IgD-negative memory B cell (primary cell): ENCODE data around the gene ELL2. TPM values are rescaled to one million over a fixed set of nuclear protein-coding genes. Genes with fewer than 3 reads are reported as not detected.

Experiments
- H3K27ac Mint-ChIP-seq, 3 donors: one replicate each; pipeline ENCODE4 v1.8.0; 2020 to 2022; ENCODE audit warnings: mild to moderate bottlenecking in 3 of 3, mixed read lengths in 3 of 3, moderate library complexity in 1 of 3
- H3K27me3 Mint-ChIP-seq: one replicate; pipeline ENCODE4 v1.8.0; 2021; ENCODE audit warnings: mixed read lengths
- H3K36me3 Mint-ChIP-seq: one replicate; pipeline ENCODE4 v1.8.0; 2020; ENCODE audit warnings: mild to moderate bottlenecking, mixed read lengths
- H3K4me1 Mint-ChIP-seq, 3 donors: one replicate each; pipeline ENCODE4 v1.8.0; 2020 to 2022; ENCODE audit warnings: mixed read lengths in 3 of 3, mild to moderate bottlenecking in 1 of 3
- H3K4me3 Mint-ChIP-seq, 4 donors: one replicate each; pipeline ENCODE4 v1.8.0; 2020 to 2022; ENCODE audit warnings: mild to moderate bottlenecking in 4 of 4, mixed read lengths in 4 of 4, moderate library complexity in 3 of 4
- H3K9me3 Mint-ChIP-seq, 3 donors: one replicate each; pipeline ENCODE4 v1.8.0; 2020 to 2021; ENCODE audit warnings: mixed read lengths in 3 of 3, mild to moderate bottlenecking in 1 of 3
- polyA plus RNA-seq: library from polyadenylated mRNA; unstranded; fragments of 300-500 nt; fragmentation: Illumina TruSeq; gene quantifications from one replicate; pipeline ENCODE4 v1.2.3, GENCODE V29; 2021

The ELL2 gene
- polyA plus RNA-seq, 1 donor from 2014 or later = 9.9 TPM

DNA sequence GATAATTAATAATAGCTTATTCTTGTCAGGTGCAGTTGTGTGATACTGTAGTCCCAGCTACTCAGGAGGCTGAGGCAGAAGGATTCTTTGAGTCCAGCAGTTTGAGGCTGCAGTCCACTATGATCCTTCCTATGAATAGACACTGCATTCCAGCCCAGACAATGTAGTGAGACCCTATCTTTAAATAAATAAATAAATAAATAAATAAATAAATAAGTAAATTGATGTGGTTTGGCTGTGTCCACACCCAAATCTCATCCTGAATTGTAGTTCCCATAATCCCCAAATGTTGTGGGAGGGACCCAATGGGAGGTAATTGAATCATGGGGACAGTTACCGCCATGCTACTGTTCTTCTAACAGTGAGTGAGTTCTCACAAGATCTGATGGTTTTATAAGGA lies 5.6 kb upstream of the ELL2 start:
- no peak overlapping the region for H3K27ac Mint-ChIP-seq
- peaks cover 0 to 6% (median 5%) of the 10 kb centered on the region in 3 donors for H3K4me1 Mint-ChIP-seq
- H3K27me3 Mint-ChIP-seq = no peaks in the 10 kb centered on the region
- H3K36me3 Mint-ChIP-seq = no peaks in the 10 kb centered on the region
- peaks cover 0 to 6% (median 0%) of the 10 kb centered on the region in 3 donors for H3K9me3 Mint-ChIP-seq
- H3K4me3 Mint-ChIP-seq = no peak overlapping the region

GRCh38 chr5:95966005-95966404 lies 4.4 kb upstream of the ELL2 start:
- H3K27me3 Mint-ChIP-seq = no peaks in the 10 kb centered on the region
- no peaks in the 10 kb centered on the region for H3K36me3 Mint-ChIP-seq
- H3K4me3 Mint-ChIP-seq = no peak overlapping the region
- H3K4me1 Mint-ChIP-seq = peaks cover 0 to 11% (median 9%) of the 10 kb centered on the region in 3 donors
- no peak overlapping the region for H3K27ac Mint-ChIP-seq
- peaks cover 0 to 6% (median 0%) of the 10 kb centered on the region in 3 donors for H3K9me3 Mint-ChIP-seq

DNA sequence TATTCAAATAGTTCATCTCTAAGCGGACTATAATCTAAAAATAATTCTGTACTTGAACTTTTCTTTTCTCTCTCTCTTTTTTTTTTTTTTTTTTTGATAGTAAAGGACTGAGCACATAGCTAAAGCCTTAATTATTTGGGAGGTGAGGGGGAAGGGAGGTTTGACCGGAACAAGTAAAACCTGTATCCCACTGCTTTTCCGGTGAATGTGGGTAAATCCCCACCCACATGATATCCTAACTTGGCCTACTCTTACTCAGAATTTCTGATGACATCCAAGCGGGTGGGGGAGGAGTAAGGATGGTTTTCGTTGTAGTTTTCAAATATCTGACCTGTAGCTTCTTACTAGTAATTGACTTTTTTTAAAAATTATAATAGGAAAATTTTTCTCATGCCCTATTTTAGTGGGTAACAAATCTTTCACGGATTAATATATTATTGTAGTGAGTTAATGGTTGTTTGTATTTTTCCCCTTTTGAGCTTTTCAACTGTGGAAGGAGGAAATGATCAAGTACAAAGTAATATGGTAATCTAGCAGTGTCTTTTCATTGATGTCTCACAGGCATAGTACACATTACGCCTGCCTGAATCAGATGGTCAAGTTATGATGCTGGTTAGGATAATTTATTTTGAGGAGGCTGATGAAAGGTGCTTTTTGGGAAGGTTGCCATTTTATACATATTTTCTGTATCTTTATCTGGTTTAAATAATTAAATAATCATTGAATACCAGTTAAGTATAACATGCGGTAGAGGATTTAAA lies 2.2 kb upstream of the ELL2 start:
- no peaks in the 10 kb centered on the region for H3K9me3 Mint-ChIP-seq
- no peaks in the 10 kb centered on the region for H3K36me3 Mint-ChIP-seq
- no peaks in the 10 kb centered on the region for H3K27me3 Mint-ChIP-seq
- peak overlapping the region in 1 of 3 donors; percentile 19 for H3K27ac Mint-ChIP-seq
- H3K4me3 Mint-ChIP-seq = no peak overlapping the region
- peaks cover 21 to 26% (median 22%) of the 10 kb centered on the region in 3 donors for H3K4me1 Mint-ChIP-seq

GRCh38 chr5:95962785-95963184 lies 1.1 kb upstream of the ELL2 start:
- Mint-ChIP-seq H3K27me3 (no peaks in the 10 kb centered on the region), H3K27ac (peak overlapping the region; percentile 94 to 99 (median 99)), H3K4me3 (peak overlapping the region; percentile 92 to 100 (median 96)), H3K9me3 (no peaks in the 10 kb centered on the region), H3K4me1 (peaks cover 25 to 35% (median 27%) of the 10 kb centered on the region in 3 donors), H3K36me3 (no peaks in the 10 kb centered on the region)

GRCh38 chr5:95962475-95962773 lies 773 bp upstream of the ELL2 start:
- no peaks in the 10 kb centered on the region for H3K27me3 Mint-ChIP-seq

DNA sequence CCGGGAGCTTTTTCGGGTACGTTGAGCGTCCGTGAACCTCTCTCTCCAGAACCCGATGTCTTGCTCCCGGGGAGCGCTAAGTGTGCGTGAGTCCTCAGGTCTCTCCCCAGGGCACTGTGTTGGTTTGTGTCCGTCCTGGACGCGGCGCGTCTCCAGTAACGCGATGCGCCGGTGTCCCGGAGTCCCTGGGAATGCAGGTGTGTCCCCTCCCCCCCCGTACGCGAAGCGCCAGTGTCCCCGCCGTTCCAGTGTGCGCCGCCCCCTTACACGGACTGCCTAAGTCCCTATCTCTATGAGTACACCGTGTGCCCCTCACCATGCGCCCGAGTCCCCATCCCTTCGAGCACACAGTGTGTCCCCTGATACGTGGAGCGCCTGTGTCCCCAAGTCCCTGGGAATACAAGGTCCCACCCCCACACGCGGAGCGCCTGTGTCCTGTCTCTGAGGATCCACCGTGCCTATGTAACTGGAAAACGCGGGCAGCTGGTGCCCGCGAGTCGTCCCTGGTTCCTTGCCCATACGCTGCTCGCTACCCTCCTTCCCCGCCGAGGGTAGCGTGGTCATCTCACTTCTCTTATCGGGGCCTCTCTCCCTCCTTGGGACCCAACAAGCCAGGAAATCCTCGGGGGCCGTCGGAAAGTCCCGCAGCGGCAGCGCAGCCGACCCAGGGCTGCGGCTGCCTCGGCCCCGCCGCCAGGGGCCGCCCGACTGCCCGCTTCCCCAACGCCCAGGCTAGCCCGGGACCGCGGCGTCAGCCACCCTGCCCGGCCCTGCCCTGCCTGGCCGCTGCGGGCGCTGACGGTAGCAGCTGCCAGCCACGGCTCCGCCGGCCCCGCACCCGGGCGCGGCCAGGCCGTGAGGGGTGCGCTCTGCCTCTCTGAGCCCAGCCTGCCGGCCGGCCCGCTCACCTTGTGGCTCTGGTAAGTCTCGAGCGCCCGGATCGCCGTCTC lies 709 bp downstream of the ELL2 start:
- Mint-ChIP-seq H3K4me3 (peak overlapping the region; percentile 92 to 100 (median 98)), H3K27ac (peak overlapping the region; percentile 94 to 99 (median 99)), H3K4me1 (peaks cover 27 to 44% (median 33%) of the 10 kb centered on the region in 3 donors), H3K36me3 (no peaks in the 10 kb centered on the region), H3K27me3 (no peaks in the 10 kb centered on the region), H3K9me3 (no peaks in the 10 kb centered on the region)

More at GRCh38 chr5:95962475-95962773, 773 bp upstream of the ELL2 start:
- no peaks in the 10 kb centered on the region for H3K9me3 Mint-ChIP-seq
- no peaks in the 10 kb centered on the region for H3K36me3 Mint-ChIP-seq
- peak overlapping the region; percentile 92 to 100 (median 96) for H3K4me3 Mint-ChIP-seq
- H3K4me1 Mint-ChIP-seq = peaks cover 27 to 37% (median 28%) of the 10 kb centered on the region in 3 donors
- H3K27ac Mint-ChIP-seq = peak overlapping the region; percentile 94 to 99 (median 99)

- Mint-ChIP-seq H3K36me3 (no peaks in the 10 kb centered on the region), H3K27me3 (no peaks in the 10 kb centered on the region), H3K27ac (peak overlapping the region; percentile 94 to 99 (median 95)), H3K9me3 (no peaks in the 10 kb centered on the region), H3K4me3 (peak overlapping the region; percentile 92 to 100 (median 98)), H3K4me1 (peaks cover 27 to 45% (median 35%) of the 10 kb centered on the region in 3 donors)
These were observed 1.6 kb downstream of the ELL2 start for GRCh38 chr5:95959888-95960666.

DNA sequence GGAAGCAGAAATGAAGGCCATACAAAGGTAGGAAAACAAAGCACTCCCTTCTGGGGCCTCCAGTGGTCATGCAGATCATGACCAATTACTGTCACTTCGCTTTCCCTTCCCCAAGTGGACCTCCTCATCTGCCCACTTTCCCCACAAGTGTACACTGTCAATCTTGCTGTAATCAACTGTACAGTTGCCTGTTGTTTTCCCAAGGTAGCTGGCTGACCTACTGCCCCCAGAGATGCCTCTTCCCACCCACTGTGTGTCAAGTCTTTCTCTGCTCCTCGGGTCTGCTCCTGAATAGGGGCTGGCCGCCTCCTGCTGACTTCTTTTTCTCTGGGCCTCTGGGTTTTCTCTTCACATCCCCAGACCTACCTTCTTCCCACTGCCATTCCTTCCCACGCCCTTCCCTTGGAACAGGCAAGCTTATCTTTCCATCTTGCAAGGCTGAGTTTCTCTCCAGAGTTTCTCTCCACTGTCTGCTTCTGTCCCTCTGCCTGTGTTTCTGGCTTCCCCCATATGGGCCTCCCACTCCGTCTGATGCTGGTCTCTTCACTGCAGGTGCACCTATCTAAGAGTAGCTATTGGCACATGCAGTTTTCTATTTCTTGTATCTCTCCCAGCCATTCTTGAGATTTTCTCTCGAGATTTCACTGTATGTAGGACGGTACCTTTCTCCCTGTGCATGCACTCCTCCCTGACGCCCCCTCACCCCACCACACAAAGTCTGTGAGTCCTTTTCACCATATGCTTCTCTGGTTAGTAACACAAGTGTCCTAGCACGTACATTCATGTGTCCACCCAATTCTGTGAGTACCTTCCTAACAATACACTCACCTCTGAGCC lies 2.4 kb downstream of the ELL2 start:
- no peaks in the 10 kb centered on the region for H3K9me3 Mint-ChIP-seq
- H3K4me1 Mint-ChIP-seq = peaks cover 30 to 49% (median 40%) of the 10 kb centered on the region in 3 donors
- H3K36me3 Mint-ChIP-seq = peaks cover 2% of the 10 kb centered on the region
- H3K27me3 Mint-ChIP-seq = no peaks in the 10 kb centered on the region
- peak overlapping the region in 2 of 3 donors; percentile 94 to 99 for H3K27ac Mint-ChIP-seq
- H3K4me3 Mint-ChIP-seq = peak overlapping the region; percentile 92 to 100 (median 98)

DNA sequence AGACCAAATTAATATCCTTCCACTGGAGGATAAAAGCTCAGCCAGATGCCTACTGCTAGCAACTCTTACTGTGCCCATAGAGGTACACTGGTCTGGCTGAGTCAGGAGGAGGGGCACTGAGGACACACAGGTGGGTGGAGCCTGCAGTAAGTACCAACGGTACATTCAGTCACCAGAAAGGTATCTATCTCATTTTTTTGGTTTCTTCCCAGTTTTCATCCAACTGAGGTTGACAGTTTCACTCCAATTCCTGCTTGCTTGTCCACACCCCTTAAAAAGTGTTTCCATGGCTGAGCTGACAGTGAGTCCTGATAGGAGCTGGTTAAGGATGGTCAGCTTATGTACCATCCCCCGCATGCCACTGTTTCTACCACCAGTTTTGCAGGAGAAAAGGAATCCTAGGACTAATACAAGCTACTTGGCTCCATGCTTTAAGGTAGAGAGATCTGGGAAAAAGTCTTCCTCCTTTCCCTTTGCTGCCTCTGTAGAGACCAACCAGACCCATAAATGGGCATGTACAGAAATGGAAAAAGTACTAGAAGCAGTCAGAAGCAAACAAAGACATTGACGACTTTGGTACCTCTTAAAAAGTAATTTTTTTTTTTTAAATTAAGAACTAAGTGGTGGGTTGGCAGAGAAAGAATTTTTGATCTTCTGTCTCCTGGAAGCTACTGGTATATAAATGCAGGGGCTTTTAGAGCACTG lies 3.2 kb downstream of the ELL2 start:
- Mint-ChIP-seq H3K36me3 (peaks cover 5% of the 10 kb centered on the region), H3K27ac (peak overlapping the region in 2 of 3 donors; percentile 28 to 94), H3K27me3 (no peaks in the 10 kb centered on the region), H3K9me3 (no peaks in the 10 kb centered on the region), H3K4me1 (peaks cover 34 to 52% (median 43%) of the 10 kb centered on the region in 3 donors), H3K4me3 (peak overlapping the region; percentile 6 to 99 (median 68))

DNA sequence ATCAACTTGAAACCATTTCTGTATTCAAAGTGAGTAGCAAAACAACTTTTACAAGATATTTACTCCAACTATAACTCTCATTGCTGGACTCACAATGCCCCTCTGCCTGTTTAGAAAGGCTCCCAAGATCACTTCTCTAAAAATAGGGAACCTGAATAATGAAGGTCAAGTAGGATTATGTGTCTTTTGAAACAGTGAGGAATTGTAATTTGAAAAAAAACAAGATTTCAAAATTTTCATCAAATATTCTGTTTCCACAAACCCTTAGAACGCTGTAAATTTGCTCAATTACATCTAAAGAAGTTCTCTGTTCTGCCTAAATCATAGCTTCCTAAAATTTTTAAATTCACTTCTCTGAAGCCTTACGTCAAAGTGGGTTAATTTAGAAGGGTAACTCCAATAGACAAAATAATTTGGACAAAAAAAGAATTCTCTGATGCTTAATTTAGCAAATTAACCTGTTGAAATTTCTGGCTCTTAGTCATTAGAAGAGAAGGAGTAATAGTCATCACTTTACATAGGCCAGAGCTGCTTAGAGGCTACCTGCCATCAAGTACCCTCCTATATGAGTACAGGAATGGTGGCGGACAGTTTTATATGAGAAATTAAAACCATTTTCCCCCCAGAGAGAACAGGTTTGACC lies 4.0 kb downstream of the ELL2 start:
- H3K27me3 Mint-ChIP-seq = no peaks in the 10 kb centered on the region
- H3K36me3 Mint-ChIP-seq = peaks cover 5% of the 10 kb centered on the region
- H3K4me1 Mint-ChIP-seq = peaks cover 34 to 54% (median 44%) of the 10 kb centered on the region in 3 donors
- no peaks in the 10 kb centered on the region for H3K9me3 Mint-ChIP-seq
- H3K4me3 Mint-ChIP-seq = peak overlapping the region; percentile 6 to 99 (median 59)
- H3K27ac Mint-ChIP-seq = peak overlapping the region in 1 of 3 donors; percentile 30

GRCh38 chr5:95956900-95957293 lies 4.8 kb downstream of the ELL2 start:
- Mint-ChIP-seq H3K27me3 (no peaks in the 10 kb centered on the region), H3K4me1 (peaks cover 26 to 52% (median 44%) of the 10 kb centered on the region in 3 donors), H3K27ac (no peak overlapping the region), H3K4me3 (peak overlapping the region in 1 of 4 donors; percentile 16), H3K9me3 (no peaks in the 10 kb centered on the region), H3K36me3 (peaks cover 8% of the 10 kb centered on the region)

DNA sequence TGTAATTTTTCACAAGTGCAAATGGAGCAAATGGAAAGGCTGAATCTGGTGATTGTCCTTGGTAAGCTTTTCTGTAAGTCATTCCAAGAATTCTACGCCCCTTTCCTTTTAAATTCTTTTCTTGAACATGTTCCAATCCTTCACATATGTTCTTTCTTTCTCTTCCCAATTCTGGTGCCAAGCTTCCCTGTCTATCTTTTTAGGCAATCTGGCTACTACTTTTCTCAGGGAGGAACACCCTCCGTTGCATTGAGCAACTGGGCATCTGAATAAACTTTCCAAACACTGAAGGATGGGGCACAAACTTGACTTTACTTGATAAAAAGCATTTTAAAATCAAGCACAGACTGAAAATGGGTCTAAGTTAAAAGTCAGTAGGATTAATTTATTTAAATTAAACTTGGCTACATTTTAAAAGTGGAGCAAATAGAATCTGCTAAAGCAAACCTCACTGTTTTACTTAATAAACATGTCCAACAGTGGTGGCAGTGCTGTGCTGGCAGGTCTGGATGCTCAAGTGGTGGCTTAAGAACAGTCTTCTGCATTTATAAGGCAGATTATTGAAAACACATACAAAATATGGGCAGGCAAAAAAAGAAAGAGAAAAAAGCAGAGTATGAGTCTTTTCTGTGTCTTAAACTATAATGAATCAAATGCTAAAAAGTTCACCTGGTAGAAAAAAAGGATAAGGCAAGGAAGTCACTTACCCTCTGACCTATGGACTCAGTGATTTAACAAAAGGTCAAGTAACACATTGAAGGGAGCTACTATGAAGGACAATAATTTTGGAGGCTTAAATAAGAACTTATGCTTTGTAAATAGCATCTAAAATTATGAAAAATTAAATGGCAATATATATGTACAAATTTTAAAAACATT lies 5.4 kb downstream of the ELL2 start:
- H3K9me3 Mint-ChIP-seq = no peaks in the 10 kb centered on the region
- H3K4me3 Mint-ChIP-seq = peak overlapping the region in 3 of 4 donors; percentile 16 to 64 (median 30)
- no peaks in the 10 kb centered on the region for H3K27me3 Mint-ChIP-seq
- H3K36me3 Mint-ChIP-seq = peaks cover 10% of the 10 kb centered on the region
- no peak overlapping the region for H3K27ac Mint-ChIP-seq
- H3K4me1 Mint-ChIP-seq = peaks cover 29 to 56% (median 44%) of the 10 kb centered on the region in 3 donors
